Head of caudate nucleus (tissue), 42 donors: ENCODE data around the gene SNRPA.
A peak's percentile ranks its signal among the peaks of the same experiment; 100 is the strongest.
"Not testable (repeated sequence)": the region's sequence is repeated elsewhere in the genome, so short reads cannot be mapped to it uniquely, and the experiment has no call there.

Source experiments
- DNase-seq, 42 donors: peaks; one replicate each; pipeline versions ENCODE4 v3.0.0 to v3.0.0-alpha.2; 2020 to 2021; ENCODE audit warnings: mixed read lengths in 7 of 42
- intact Hi-C: fragments of 100-400 bp; cut with DNase I; formaldehyde crosslinking; loops from one replicate; pipeline ENCODE4 v1.15.0; 2022

SNRPA gene

DNA sequence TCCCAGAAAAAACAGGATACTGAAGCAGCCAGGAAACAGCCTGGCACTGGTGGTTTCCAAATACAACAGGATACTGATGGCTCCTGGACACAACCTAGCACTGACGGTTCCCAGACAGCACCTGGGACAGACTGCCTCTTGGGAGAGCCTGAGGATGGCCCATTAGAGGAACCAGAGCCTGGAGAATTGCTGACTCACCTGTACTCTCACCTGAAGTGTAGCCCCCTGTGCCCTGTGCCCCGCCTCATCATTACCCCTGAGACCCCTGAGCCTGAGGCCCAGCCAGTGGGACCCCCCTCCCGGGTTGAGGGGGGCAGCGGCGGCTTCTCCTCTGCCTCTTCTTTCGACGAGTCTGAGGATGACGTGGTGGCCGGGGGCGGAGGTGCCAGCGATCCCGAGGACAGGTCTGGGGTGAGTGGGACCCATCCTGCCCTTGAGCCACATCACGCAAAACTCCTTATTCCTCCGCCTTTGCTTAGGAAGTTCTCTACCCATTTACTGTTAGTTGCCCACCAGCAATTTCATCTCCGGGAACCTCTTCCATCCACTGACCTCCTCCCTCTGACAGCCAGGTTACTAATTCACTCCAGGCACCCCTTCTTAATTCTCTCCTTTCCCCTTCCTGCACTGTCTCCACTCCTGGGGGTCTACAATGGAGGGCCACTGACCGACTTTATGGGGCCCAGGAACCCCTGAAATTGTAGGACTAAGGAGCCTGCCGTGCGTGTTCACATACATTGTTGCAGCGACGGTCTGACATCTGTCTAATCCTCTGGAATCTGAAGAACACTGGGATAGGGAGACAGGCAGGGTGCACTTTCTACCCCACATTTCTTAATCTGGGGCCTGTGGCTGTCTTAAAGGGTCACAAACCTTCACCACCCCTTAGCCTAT, 32.9 kb upstream of the SNRPA start:
- peak in 9 of 42 donors; percentile 20 to 52 (median 35) for DNase-seq
- intact Hi-C loops, result loop anchor here (2.0 kb wide), 1 partner anchor 89 kb away; no protein-coding TSS in a partner anchor

- DNase-seq, result peak in 22 of 42 donors; percentile 9 to 59 (median 34)
- intact Hi-C loops, result no loop called here
Observed at GRCh38 chr19:40718774-40719391, 32.1 kb upstream of the SNRPA start.

DNA sequence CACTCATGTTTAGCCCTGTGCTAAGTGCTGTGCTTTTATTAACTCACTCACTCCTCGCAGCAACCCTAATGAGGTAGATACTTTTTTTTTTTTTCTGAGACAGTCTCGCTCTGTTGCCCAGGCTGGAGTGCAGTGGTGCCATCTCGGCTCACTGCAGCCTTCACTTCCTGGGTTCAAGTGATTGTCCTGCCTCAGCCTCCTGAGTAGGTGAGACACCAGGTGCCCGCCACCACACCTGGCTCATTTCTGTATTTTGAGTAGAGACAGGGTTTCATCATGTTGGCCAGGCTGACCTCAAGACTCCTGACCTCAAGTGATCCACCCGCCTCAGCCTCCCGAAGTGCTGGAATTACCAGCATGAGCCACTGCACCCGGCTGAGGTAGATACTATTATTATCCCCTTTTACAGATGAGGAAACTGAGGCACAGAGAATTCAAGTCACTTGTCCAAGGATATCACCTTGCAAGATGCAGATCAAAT, 31.5 kb upstream of the SNRPA start:
- intact Hi-C loops, result no loop called here
- no peak for DNase-seq

DNA sequence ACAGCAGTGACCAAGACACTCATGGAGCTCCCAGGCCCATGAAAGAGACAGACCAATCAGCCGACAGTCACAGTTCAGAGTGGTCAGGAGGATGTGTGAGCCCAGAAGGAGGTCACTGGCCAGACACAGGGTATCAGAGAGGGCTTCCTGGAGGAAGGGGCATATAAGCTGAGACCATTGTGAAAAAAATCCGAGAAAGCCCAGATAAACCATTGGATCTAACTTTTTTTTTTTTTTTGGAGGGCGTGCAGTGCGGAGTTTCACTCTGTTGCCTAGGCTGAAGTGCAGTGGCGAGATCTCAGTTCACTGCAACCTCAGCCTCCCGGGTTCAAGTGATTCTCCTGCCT, 29.9 kb upstream of the SNRPA start:
- intact Hi-C loops, result no loop called here
- no peak for DNase-seq

DNA sequence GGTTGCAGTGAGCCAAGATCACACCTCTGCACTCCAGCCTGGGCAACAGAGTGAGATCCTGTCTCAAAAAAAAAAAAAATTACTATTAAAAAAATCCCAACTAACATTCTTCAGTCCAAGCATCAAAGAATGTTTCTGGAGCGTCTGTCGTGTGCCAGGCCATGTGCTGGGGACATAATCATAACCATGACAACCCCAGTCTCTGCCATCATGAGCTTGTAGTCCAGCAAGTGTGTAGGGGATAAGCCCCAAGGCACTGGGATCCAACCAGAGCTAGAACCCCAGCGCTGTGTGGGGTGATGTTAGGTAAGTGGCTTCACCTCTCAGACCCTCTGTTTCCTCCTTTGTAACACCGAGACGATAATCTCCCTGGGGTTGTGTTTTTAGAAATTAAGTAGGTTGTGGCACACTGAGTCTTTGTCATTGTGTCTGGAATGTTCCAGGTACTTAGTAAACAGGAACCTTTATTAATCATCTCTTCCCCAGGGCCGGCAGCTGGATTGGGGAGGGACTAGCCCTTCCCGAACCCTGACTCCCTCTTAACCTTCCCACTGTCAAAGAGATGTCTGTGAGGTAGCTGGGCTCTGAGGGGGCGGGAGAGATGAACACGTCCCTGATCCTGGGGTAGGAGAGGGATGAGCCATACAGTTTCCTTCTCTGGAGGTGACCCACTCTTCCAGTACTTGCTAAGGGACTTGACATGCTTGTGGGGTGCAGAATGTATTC, 28.9 kb upstream of the SNRPA start:
- intact Hi-C loops, result no loop called here
- peak in 5 of 42 donors; percentile 22 to 48 (median 32) for DNase-seq

- intact Hi-C loops, result no loop called here
- DNase-seq, result no peak
Observed at GRCh38 chr19:40723661-40724254, 27.2 kb upstream of the SNRPA start.

DNA sequence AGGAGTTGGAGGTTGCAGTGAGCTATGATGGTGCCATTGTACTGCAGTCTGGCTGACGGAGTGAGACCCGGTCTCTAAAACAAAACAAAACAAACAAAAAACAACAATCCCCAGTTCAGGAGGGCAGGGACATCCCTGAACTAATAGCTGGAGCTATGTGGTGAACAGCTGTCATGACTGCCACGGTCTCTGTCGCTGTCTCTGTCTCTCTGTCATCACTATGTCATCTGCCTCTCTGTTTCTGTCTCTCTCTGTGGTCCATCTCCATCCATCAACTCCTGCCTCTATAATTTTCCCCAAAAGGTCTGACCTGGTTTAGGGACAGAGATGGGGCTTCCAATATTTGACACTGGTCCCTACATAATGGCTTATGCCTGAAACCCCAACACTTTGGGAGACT, 26.7 kb upstream of the SNRPA start:
- DNase-seq, result no peak
- intact Hi-C loops, result no loop called here

DNA sequence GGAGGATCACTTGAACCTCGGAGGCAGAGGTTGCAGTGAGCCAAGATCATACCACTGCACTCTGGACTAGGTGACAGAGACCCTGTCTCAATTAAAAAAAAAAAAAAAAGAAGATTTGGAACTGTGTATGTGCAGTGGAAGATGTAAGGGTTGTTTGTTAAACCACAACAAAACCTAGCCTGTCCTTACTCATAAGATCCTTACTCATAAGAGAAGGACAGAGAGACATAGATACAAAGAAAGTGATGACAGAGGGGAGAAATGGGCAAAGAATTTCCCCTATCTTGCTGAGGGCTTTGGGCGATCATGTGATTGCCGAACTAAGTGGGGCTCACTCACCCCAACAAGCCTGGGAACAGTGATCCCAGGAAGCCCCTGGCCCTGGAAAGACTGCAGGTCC, 26.1 kb upstream of the SNRPA start:
- intact Hi-C loops, result no loop called here
- no peak for DNase-seq

GRCh38 chr19:40726279-40726678, 24.7 kb upstream of the SNRPA start:
- intact Hi-C loops, result no loop called here

GRCh38 chr19:40730065-40730464, 20.9 kb upstream of the SNRPA start:
- DNase-seq, intact Hi-C loops: not testable (repeated sequence)

More at GRCh38 chr19:40726279-40726678, 24.7 kb upstream of the SNRPA start:
- no peak for DNase-seq

DNA sequence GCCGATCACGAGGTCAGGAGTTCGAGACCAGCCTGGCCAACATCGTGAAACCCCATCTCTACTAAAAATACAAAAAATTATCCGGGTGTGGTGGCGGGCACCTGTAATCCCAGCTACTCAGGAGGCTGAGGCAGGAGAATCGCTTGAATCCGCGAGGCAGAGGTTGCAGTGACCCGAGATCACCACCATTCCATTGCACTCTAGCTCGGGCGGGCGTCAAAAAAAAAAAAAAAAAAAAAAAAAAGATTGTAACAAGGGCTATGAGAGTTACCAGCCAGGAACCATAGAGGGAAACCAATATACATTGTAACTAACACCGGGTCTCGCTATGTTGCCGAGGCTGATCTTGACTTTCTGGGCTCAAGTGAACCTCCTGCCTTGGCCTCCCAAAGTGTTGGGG, 18.7 kb upstream of the SNRPA start:
- DNase-seq, intact Hi-C loops: not testable (repeated sequence)

- DNase-seq, result no peak
- intact Hi-C loops, result no loop called here
Observed at GRCh38 chr19:40733149-40733548, 17.9 kb upstream of the SNRPA start.

DNA sequence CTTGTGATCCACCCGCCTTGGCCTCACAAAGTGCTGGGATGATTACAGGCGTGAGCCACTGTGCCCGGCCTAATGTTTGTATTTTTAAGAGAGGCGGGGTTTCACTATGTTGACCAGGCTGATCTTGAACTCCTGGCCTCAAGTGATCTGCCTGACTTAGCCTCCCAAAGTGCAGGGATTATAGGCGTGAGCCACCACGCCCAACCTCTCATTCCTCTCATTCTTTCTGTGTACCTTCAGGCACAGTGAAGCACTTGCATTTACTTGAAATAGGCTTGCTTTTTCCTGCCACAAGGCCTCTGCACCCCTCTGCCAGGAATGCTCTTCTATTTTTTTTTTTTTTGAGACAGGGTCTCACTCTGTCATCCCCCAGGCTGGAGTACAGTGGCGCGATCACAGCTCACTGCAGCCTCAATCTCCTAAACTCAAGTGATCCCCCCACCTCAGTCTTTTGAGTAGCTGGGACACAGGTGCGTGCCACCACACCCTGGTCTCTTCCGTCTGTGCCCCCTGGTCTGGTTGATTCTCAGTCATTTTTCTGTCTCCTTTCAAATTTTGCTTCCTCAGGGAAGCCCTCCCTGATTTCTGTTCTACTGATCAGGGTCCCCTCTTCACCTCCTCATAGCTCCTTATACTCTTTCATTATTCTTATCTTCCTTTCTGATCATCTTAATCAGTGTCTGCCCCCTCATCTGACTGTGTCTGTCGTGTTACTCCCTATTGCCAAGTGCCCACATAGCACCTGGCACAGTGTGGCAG, 15.8 kb upstream of the SNRPA start:
- intact Hi-C loops, result no loop called here
- DNase-seq, result no peak

DNA sequence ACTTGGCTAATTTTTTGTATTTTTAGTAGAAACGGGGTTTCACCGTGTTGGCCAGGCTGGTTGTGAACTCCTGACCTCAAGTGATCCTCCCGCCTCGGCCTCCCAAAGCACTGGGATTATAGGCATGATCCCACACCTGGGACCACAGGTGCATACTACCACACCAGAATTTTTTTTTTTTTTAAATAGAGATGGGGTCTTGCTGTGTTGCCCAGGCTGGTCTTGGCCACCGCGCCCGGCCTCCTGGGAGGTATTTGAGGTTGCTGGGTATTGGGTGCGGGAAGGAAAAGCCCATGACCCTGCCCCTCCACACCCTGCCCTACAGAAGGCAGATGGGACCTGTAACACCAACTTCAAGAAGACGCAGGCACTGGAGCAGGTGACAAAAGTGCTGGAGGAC, 14.3 kb upstream of the SNRPA start:
- intact Hi-C loops, result no loop called here
- no peak for DNase-seq

DNA sequence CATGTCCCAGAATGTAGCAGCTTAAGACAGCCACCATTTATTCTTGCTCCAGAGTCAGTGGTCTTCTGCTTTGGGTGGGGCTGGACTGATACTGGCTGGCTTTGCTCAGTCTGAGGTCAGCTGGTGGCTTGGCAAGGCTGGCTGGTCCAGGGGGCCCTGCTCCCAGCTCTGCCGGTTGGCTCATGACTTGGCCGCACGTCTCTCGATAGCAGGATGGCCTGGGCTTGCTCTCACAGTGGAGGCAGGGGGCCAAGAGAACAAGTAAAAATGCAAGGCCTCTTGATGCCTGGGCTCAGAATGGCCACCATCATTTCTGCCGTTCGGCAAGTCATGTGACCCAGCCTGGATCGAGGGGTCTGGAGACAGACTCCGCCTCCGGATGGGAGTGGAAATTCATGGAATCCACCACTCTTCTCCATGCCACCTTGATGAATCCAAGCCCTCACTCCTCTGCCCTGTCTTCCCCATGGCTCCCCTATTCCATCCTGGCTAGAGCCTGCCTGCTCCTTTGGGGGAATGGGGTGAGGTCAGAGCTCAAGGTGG, 13.8 kb upstream of the SNRPA start:
- no peak for DNase-seq
- intact Hi-C loops, result no loop called here

DNA sequence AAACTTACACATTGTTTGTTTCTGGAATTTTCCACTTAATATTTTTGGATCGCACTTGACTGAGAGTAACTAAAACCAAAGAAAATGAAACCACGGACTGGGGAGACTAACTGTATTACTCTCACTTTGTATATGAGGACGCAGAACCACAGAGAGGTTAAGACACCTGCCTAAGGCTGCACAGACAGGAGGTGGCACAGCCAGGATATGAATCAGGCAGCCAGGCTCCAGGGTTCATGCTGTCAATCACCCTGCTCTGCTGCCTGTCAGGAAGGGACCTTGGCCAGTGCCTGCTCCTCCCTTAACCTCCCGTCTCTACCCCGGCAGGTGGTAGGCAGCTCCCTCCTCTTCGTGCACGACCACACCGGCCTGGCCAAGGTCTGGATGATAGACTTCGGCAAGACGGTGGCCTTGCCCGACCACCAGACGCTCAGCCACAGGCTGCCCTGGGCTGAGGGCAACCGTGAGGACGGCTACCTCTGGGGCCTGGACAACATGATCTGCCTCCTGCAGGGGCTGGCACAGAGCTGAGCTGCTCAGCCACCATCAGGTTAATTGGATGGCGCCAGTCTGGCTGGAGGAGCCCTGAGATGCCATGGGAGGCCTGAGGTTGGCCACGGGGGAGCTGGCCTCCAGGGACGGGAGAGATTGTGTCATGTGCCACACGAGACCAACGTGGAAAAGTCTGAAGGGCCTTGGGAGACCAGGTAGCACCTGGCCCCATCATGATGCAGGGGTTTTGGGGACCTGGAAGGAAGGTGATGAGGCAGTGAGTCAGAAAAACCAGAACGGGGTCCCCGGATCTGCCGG, 11.8 kb upstream of the SNRPA start:
- intact Hi-C loops, result no loop called here
- DNase-seq, result no peak

GRCh38 chr19:40739871-40740703, 10.9 kb upstream of the SNRPA start:
- intact Hi-C loops, result no loop called here
- DNase-seq, result no peak
